ENCODE measurements around the gene HOXD9. TPM values are rescaled to one million over a fixed set of nuclear protein-coding genes. Genes with fewer than 3 reads are reported as not detected.
A peak's percentile ranks its signal among the peaks of the same experiment; 100 is the strongest.

The HOXD9 gene
- total RNA-seq, 1 donor from 2014 or later = not detected

GRCh38 chr2:176109946-176110345 is 12.6 kb upstream of the HOXD9 start:
- Mint-ChIP-seq H3K36me3 (ENCODE audit: unreplicated experiment) (no peaks in the 10 kb centered on the region), H3K4me3 (ENCODE audit: unreplicated experiment) (no peak overlapping the region), H3K9me3 (ENCODE audit: unreplicated experiment) (no peaks in the 10 kb centered on the region), H3K4me1 (ENCODE audit: unreplicated experiment) (peaks cover 21% of the 10 kb centered on the region), H3K27me3 (ENCODE audit: unreplicated experiment) (peaks cover 83% of the 10 kb centered on the region), H3K27ac (ENCODE audit: unreplicated experiment) (no peak overlapping the region)
- TF ChIP-seq, protein P1, sequence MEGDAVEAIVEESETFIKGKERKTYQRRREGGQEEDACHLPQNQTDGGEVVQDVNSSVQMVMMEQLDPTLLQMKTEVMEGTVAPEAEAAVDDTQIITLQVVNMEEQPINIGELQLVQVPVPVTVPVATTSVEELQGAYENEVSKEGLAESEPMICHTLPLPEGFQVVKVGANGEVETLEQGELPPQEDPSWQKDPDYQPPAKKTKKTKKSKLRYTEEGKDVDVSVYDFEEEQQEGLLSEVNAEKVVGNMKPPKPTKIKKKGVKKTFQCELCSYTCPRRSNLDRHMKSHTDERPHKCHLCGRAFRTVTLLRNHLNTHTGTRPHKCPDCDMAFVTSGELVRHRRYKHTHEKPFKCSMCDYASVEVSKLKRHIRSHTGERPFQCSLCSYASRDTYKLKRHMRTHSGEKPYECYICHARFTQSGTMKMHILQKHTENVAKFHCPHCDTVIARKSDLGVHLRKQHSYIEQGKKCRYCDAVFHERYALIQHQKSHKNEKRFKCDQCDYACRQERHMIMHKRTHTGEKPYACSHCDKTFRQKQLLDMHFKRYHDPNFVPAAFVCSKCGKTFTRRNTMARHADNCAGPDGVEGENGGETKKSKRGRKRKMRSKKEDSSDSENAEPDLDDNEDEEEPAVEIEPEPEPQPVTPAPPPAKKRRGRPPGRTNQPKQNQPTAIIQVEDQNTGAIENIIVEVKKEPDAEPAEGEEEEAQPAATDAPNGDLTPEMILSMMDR (IDR thresholded peaks at IDR 0.05) = no peak
- DNase-seq (ENCODE audit: extremely low spot score, unreplicated experiment) = no peak

- TF ChIP-seq, protein P1 (IDR thresholded peaks at IDR 0.05) = no peak
- no peaks in the 10 kb centered on the region for H3K36me3 Mint-ChIP-seq (ENCODE audit: unreplicated experiment)
- no peaks in the 10 kb centered on the region for H3K9me3 Mint-ChIP-seq (ENCODE audit: unreplicated experiment)
- H3K4me1 Mint-ChIP-seq (ENCODE audit: unreplicated experiment) = peaks cover 18% of the 10 kb centered on the region
- no peak overlapping the region for H3K27ac Mint-ChIP-seq (ENCODE audit: unreplicated experiment)
- H3K27me3 Mint-ChIP-seq (ENCODE audit: unreplicated experiment) = peaks cover 83% of the 10 kb centered on the region
- DNase-seq (ENCODE audit: extremely low spot score, unreplicated experiment) = no peak
- no peak overlapping the region for H3K4me3 Mint-ChIP-seq (ENCODE audit: unreplicated experiment)
Measured at GRCh38 chr2:176110415-176111308, 11.9 kb upstream of the HOXD9 start.

- Mint-ChIP-seq H3K4me1 (ENCODE audit: unreplicated experiment) (peaks cover 13% of the 10 kb centered on the region), H3K27me3 (ENCODE audit: unreplicated experiment) (peaks cover 82% of the 10 kb centered on the region), H3K27ac (ENCODE audit: unreplicated experiment) (no peak overlapping the region), H3K9me3 (ENCODE audit: unreplicated experiment) (no peaks in the 10 kb centered on the region), H3K36me3 (ENCODE audit: unreplicated experiment) (no peaks in the 10 kb centered on the region), H3K4me3 (ENCODE audit: unreplicated experiment) (no peak overlapping the region)
- TF ChIP-seq, protein P1 (IDR thresholded peaks at IDR 0.05) = peak; percentile 63
- DNase-seq (ENCODE audit: extremely low spot score, unreplicated experiment) = no peak
Measured at GRCh38 chr2:176111309-176111663, 11.2 kb upstream of the HOXD9 start.

- Mint-ChIP-seq H3K27ac (ENCODE audit: unreplicated experiment) (no peak overlapping the region), H3K36me3 (ENCODE audit: unreplicated experiment) (no peaks in the 10 kb centered on the region), H3K9me3 (ENCODE audit: unreplicated experiment) (no peaks in the 10 kb centered on the region), H3K27me3 (ENCODE audit: unreplicated experiment) (peaks cover 86% of the 10 kb centered on the region), H3K4me3 (ENCODE audit: unreplicated experiment) (no peak overlapping the region), H3K4me1 (ENCODE audit: unreplicated experiment) (peaks cover 11% of the 10 kb centered on the region)
- no peak for DNase-seq (ENCODE audit: extremely low spot score, unreplicated experiment)
- TF ChIP-seq, protein P1 (IDR thresholded peaks at IDR 0.05) = no peak
Measured at GRCh38 chr2:176111846-176112374, 10.6 kb upstream of the HOXD9 start.
